Left lung (tissue), 10 donors: ENCODE measurements around the gene CCDC54. TPM values are rescaled to one million over a fixed set of nuclear protein-coding genes. Genes with fewer than 3 reads are reported as not detected.

Source experiments
- ATAC-seq: fragments of 200-7000 bp; cut with Tn5 transposase; one replicate; pipeline ENCODE4 v1.9.1; 2020; ENCODE audit warnings: moderate library complexity
- DNase-seq, 4 donors: peaks; one replicate each; pipeline ENCODE4 v3.0.0-alpha.2; 2013 to 2020
- H3K27ac ChIP-seq, 2 donors: fragments of 200-600 bp; sonication (generic) in 1 of 2; one replicate each; pipeline versions ENCODE4 v1.5.0 to v1.8.0; 2020 to 2021
- H3K27me3 ChIP-seq, 2 donors: fragments of 200-600 bp; sonication (generic) in 1 of 2; one replicate each; pipeline versions ENCODE4 v1.5.0 to v1.8.0; 2020 to 2021
- H3K36me3 ChIP-seq, 2 donors: fragments of 200-600 bp; sonication (generic) in 1 of 2; one replicate each; pipeline versions ENCODE4 v1.5.0 to v1.8.0; 2020 to 2021
- H3K4me1 ChIP-seq, 2 donors: fragments of 200-600 bp; one replicate each; pipeline ENCODE4 v1.8.0; 2021
- H3K4me3 ChIP-seq, 2 donors: fragments of 200-600 bp; sonication (generic) in 1 of 2; one replicate each; pipeline versions ENCODE4 v1.5.0 to v1.8.0; 2020 to 2021; ENCODE audit warnings: mild to moderate bottlenecking in 1 of 2
- H3K9me3 ChIP-seq, 2 donors: fragments of 200-600 bp; sonication (generic) in 1 of 2; one replicate each; pipeline versions ENCODE4 v1.5.0 to v1.8.0; 2020 to 2021
- CTCF ChIP-seq, 2 donors: fragments of 200-600 bp; sonication (generic) in 1 of 2; IDR thresholded peaks; one replicate each; pipeline versions ENCODE4 v1.5.0 to v1.8.0; 2021; ENCODE audit warnings: antibody characterized with exemption in 2 of 2
- intact Hi-C, 2 donors: fragments of 100-400 bp; cut with DNase I; formaldehyde crosslinking; loops; one replicate each; pipeline versions ENCODE4 v1.11.2 to v1.14.2; 2022
- polyA plus RNA-seq, 6 donors: library from polyadenylated mRNA; unstranded; fragments of 120-200 nt; gene quantifications; one replicate each; pipeline ENCODE4 v1.2.1, GENCODE V29; 2013; ENCODE audit not compliant: insufficient read length in 6 of 6
- total RNA-seq, 2 donors: library from RNA; stranded (reverse); fragmentation: NEBNext Ultra II Directional; extraction: Animal tissue kit (Norgen Biotek cat#: 25700); gene quantifications; one replicate each; pipeline ENCODE4 v1.2.1, GENCODE V29; 2021
- donor health status: DM: no; HTN: yes; CAD: no.
- donor health status: DM: no; HTN: no; CAD: no.

Gene CCDC54
- total and polyA plus RNA-seq, 8 donors: 0.13 to 0.18 (median 0.15) TPM; not detected in 4

GRCh38 chr3:107345822-107346405 is 31.3 kb upstream of the CCDC54 start:
- Histone ChIP-seq H3K4me1 (no peaks in the 10 kb centered on the region), H3K27ac (no peak overlapping the region), H3K4me3 (no peak overlapping the region), H3K36me3 (no peaks in the 10 kb centered on the region), H3K27me3 (no peaks in the 10 kb centered on the region), H3K9me3 (no peaks in the 10 kb centered on the region)
- intact Hi-C loops: no loop called here
- no peak for ATAC-seq
- no peak for TF ChIP-seq CTCF (IDR thresholded peaks at IDR 0.05)
- DNase-seq: no peak

- DNase-seq (no peak), ATAC-seq (no peak)
- no peak for TF ChIP-seq CTCF (IDR thresholded peaks at IDR 0.05)
- H3K27ac ChIP-seq: no peak overlapping the region
- H3K9me3 ChIP-seq: no peaks in the 10 kb centered on the region
- H3K4me3 ChIP-seq: no peak overlapping the region
- H3K36me3 ChIP-seq: no peaks in the 10 kb centered on the region
- H3K27me3 ChIP-seq: no peaks in the 10 kb centered on the region
- H3K4me1 ChIP-seq: no peaks in the 10 kb centered on the region
- intact Hi-C loops: no loop called here
These were observed 30.7 kb upstream of the CCDC54 start for GRCh38 chr3:107346564-107346963.

DNA sequence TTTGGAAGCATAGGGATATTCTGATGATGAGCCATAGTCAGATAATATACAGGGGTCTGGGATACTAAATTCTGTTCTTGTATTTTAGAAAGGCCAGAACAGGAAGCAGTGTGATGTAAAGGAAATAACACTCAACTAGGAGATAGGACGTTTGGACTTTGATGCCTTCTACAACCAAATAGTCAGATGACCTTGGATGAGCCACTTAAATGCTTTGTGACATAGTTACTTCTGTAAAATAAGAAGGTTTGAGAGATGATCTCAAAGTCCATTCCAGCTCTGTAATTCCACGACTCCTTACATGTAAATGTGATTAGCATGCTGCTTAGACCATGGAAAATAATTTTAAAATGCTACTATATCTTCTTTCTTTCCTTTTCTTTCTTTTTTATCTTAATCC is 29.5 kb upstream of the CCDC54 start:
- ATAC-seq: no peak
- Histone ChIP-seq H3K27ac (no peak overlapping the region), H3K4me1 (no peaks in the 10 kb centered on the region)

GRCh38 chr3:107356706-107357105 is 20.5 kb upstream of the CCDC54 start:
- no peak for TF ChIP-seq CTCF (IDR thresholded peaks at IDR 0.05)
- H3K9me3 ChIP-seq: no peaks in the 10 kb centered on the region
- no peaks in the 10 kb centered on the region for H3K36me3 ChIP-seq
- intact Hi-C loops: no loop called here
- H3K4me1 ChIP-seq: no peaks in the 10 kb centered on the region
- no peaks in the 10 kb centered on the region for H3K27me3 ChIP-seq
- ATAC-seq: no peak
- H3K4me3 ChIP-seq: no peak overlapping the region
- no peak for DNase-seq
- no peak overlapping the region for H3K27ac ChIP-seq

More for the DNA sequence above, 29.5 kb upstream of the CCDC54 start:
- no peaks in the 10 kb centered on the region for H3K36me3 ChIP-seq
- TF ChIP-seq CTCF (IDR thresholded peaks at IDR 0.05): no peak
- H3K27me3 ChIP-seq: no peaks in the 10 kb centered on the region
- H3K4me3 ChIP-seq: no peak overlapping the region
- no peaks in the 10 kb centered on the region for H3K9me3 ChIP-seq
- intact Hi-C loops: no loop called here
- DNase-seq: no peak

DNA sequence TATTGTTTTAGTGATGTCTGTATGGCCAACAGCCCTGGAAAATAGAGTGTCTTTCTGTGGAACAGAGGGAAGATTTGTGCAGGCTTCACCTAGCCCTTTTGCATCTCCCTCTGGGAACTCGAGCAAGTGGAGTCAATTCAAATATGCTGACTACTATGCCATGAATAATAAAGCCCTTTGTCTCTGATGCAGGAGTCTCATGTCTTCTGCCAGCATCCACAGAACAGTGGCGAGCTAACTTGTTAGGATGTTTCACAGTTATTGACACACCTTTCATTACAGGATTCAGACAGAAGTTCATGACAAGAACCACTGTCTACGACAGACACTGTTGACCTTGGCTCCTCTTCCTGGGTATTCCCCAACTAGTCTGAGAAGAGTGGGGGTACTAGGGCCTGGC is 15.6 kb upstream of the CCDC54 start:
- DNase-seq: no peak
- Histone ChIP-seq H3K27me3 (no peaks in the 10 kb centered on the region), H3K36me3 (no peaks in the 10 kb centered on the region), H3K9me3 (no peaks in the 10 kb centered on the region), H3K27ac (no peak overlapping the region), H3K4me1 (no peaks in the 10 kb centered on the region), H3K4me3 (no peak overlapping the region)
- intact Hi-C loops: no loop called here
- no peak for TF ChIP-seq CTCF (IDR thresholded peaks at IDR 0.05)
- no peak for ATAC-seq
